Activated CD4-positive, alpha-beta T cell treated with anti-CD3 and anti-CD28 coated beads, Interleukin-2, amount 50 U/mL, for 48 hours (primary cell): ENCODE data around the gene SCPEP1.
"Not testable (repeated sequence)": the region's sequence is repeated elsewhere in the genome, so short reads cannot be mapped to it uniquely, and the experiment has no call there.

Source experiments
- DNase-seq, 2 experiments: peaks; one replicate each; pipeline ENCODE4 v3.0.0-alpha.2; 2020

The SCPEP1 gene

DNA sequence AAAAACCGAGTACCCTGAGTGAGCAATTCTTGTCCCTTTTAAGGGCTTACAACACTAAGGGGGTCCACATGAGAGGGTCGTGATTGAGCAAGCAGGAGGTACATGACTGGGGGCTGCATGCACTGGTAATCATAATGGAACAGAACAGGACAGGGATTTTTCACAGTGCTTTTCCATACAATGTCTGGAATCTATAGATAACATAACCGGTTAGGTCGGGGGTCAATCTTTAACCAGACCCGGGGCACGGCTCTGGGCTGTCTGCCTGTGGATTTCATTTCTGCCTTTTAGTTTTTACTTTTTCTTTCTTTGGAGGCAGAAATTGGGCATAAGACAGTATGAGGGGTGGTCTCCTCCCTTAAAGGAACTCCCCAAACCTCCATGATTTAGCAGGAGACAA is 12.2 kb upstream of the SCPEP1 start:
- DNase-seq = not testable (repeated sequence)

DNA sequence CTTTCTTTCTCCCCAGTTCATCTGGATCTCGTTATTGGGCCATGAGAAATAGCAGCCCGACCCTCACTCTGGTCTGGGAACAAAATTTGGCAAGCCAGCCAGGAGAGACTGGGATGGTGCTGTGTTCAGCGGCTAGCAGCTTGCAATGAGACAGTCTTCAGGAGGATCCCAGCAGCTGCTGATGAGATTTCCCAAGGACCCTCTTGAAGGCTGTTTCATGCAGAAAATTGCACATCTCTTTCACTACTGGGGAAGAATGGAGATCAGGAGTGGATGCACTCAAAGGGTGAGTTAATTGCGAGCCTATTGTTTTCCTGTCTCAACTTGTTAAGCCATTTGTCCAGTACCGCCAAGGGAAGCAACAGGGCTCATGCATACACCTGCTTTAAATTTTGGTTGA is 11.6 kb upstream of the SCPEP1 start:
- no peak for DNase-seq

DNA sequence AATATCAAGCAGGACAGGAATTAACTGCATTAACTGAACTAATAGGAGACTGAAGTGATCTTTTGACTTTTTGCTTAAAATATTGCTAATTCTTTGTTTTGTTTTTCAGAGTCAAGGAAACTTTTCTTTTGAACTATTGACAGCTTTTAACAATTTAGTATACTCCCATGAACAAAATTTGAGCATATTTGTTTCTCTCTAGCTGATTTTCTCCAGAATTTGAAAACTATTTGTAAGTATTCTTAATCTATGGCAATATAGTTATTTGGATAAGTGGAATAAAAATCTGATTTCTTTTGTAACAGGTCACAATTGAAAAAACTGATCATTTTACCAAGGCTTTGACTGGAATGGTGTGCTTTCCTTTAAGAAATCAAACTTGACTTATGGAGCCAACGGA is 7.0 kb upstream of the SCPEP1 start:
- no peak for DNase-seq

DNA sequence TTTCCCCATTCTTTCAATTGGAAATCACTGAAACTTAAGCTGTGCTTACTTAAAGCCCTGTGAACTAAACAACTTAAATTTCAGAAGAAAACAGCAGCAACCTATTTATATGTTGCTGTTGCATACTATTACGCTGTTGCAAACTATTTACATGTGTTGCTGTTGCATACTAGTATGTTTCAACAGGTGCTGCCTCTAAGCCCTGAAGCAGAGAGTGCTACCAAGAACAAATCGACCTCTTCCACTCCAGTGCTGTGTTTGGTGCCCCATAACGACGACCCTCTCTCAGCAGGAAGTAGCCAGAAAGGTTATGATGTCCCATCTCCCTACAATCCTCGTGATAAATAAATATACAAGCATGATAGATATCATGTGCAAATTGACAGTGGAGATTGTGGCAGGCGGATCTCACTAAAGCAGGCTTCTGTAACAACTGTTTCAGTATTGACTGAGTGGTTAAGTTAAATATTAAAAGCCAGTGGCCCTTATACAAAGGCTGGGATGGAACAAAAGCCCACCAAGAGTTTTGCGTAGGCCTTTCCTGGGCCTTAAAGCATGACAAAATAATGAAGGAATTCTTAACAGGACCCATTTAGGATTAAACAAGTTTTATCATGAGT is 5.7 kb upstream of the SCPEP1 start:
- no peak for DNase-seq

DNA sequence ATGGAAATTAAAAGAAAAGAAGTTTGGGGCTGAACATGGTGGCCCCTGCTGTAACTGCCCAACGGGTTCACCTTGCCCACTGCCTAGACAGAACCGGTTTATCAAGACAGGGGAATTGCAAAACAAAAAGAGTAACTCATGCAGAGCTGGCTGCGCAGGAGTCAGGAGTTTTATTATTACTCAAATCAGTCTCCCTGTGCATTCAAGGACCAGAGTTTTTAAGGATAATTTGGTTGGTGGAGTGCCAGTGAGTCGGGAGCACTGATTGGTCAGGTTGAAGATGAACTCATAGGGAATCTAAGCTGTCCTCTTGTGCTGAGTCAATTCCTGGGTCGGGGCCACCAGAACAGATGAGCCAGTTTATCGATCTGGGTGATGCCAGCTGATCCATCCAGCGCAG is 4.4 kb upstream of the SCPEP1 start:
- no peak for DNase-seq

DNA sequence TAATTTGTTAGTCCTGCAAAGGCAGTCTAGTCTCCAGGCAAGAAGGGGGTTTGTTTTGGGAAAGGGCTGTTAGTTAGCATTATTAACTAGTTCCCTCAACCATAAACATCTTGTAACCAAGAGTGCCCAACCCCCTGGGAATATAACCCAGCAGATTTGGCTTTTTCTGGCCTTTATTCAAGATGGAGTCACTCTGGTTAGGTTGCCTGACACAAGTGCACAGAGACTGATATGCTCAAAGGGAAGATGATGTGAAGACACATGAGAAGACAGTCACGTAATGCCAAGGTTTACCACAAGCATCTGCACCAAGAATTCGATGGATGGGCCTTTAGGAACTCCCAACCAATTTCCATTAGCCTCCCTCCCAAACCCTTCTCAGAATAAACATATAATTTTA is 3.9 kb upstream of the SCPEP1 start:
- DNase-seq = no peak

DNA sequence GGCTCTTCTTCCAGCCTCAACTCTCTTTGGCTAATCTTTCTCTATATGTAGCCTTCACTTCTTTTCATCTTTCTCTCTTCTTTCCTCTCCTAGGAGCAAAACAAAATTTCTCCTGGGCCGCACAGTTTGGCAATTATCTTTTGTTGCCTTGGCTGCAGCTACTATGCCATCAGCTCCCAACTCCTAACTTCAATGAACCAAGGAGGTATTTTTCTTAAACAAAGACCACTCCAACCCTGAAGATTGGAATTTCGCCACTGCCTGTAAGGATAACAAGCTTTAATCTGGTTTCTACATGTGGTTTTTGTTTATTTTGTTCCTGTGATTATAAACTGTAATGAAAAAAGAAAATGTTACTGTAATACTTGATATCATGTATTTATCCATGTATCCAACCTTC is 2.3 kb upstream of the SCPEP1 start:
- no peak for DNase-seq

DNA sequence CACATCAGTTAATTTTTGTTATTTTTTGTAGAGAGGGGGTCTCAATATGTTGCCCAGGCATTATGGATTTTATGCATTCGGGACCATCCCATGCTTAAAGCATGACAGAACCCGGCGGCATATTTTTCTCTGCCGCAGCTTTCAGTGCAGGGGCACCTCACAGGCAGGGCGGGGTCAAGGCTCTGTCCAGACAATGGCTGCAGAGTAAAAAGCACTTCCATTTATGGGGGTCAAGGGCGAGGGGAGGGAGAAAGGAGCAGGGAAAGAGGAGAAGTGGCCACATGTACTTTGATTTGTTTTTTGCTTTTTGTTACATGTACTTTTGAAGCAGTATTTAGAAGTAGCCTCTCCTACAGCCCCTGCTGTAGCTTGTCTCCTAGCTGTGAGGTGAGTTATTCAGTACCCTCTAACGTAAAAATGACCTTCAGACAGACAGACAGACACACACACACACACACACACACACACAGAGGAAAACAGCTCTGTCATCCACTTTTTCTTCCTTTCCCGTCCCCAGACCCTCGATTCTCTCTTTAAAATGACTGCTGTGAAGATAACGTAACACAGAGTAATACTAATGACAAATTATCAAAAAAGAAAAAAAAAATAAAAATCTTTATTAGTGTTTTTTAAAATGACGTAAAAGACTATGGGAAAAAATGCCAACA is 856 bp upstream of the SCPEP1 start:
- no peak for DNase-seq

DNA sequence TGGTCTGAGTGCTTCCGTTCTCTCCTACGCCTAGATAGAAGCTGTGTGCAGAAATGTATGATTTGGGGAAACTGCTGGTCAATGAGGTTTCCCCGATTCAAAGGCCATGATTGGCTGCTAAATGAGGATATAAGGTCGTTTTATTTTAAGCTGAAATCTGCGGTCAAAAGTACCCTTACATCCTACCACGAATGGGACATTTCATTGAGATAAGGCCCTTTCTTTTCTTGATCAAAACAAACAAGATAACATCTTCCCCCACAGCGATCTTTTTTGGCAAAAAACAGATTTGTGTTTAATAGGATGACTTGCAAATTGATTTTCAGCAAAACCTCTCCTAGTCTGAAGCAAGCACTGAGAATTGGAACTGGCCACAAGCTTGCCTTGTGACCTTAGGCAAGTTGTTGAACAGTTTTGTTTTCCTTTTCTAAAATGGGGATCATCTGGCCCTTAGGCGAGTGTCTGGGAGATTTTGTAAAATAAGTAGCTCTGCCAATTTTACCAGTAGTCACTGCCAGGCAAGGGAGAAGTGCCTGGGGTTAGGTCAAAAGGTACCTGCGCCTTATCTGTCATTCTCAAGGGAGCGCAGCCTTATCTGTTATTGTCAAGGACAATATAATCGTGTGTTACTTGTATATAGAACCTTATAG is 635 bp downstream of the SCPEP1 start:
- DNase-seq = no peak

DNA sequence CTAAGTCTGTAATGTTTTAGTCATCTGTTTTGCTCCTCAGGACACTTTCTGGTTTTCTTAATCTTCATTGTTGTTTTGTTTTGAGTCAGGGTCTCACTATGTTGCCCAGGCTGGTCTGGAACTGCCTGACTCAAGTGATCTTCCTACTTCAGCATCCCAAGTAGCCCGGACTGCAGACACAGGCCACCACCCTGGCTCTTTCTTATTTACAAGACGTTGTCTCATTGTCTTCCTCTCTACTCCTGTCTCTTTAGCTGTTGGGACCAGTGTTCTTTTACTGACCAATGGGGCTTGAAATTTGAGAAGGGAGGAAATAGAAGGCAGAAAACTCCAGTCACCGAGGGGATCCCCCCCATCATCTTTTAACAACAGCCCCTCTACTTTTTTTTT is 1.2 kb downstream of the SCPEP1 start:
- DNase-seq = no peak

DNA sequence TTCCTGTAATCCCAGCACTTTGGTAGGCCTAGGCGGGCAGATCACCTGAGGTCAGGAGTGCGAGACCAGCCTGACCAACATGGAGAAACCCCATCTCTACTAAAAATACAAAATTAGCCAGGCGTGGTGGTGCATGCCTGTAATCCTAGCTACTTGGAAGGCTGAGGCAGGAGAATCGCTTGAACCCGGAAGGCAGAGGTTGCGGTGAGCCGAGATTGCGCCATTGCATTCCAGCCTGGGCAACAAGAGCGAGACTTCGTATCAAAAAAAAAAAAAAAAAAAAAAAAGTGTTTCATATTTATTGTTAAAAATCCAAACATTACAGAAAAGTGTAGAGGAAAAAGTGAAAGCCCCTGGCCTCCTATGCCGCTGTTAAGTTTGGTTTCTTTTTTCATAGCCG is 2.6 kb downstream of the SCPEP1 start:
- not testable (repeated sequence) for DNase-seq

DNA sequence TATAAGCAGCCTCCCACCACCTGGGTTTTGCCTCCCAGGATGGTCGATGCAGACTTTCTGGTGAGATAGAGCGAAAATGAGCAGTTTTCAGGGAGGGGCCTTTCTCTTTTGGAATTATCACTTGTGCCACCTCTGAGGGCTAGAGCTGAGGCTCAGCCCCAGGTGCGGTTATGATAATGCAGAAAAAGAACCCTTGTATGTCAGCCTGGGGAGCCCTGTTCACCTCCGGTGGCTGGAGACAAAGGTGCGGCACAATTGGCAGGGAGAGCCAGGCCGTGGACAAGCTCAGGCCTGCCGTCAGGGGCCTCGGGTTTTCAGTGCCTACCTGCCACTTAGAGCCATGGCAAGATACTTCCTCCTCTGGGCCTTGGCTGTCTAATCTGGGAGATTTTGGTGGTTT is 4.4 kb downstream of the SCPEP1 start:
- DNase-seq = no peak

DNA sequence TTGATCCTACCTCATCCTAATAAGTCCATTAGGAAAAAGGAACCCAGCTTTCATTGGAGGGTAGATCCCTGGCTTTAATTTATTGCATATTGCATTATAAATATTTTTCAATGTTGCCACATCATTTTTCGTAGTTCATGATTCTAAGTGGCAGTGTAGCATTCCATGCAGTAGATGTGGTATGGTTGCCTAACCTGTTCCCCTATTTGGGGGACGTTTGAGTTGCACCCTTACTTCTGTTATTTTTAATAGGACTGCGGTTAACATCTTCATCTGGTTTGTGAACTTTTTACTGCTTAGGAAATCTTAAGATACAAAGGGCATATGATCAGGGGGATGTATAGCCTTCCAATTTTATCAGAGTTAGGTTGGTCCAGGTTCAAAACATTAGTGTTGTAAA is 5.4 kb downstream of the SCPEP1 start:
- no peak for DNase-seq

DNA sequence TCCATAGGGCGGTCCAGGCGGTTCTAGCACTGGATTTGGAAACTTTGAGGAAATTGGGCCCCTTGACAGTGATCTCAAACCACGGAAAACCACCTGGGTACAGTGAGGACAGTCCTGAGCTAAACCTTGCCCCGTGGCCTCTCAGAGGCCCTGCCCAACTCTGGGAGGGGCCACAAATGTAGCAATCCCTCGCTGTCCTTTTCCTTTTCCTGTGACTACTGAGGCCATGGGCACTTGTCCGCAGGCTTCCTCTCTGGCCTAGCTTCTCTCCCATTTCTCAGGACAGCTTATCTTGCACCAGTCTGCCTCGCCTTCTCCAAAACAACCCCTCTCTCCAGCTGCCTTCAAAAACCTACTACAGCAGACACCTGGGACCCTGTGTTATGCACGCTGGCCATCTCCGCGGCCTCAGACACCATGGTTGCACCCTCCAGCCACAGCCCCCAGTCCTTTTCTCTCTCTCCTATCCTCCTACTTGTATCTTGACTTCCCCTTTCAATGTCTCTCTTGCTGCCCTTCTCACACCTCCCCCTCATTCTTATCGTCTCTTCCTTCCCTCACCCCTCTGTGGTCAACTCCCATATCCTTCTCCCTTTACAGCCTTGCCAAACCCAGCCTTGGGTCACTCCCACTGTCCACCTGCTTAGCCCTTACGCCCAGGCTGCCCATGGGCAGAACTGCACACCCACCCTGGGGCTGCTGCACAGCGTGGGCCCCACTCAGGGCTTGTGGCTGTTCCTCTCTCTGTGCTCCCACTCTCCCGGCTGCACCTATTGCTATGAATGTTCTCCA is 7.6 kb downstream of the SCPEP1 start:
- no peak for DNase-seq

DNA sequence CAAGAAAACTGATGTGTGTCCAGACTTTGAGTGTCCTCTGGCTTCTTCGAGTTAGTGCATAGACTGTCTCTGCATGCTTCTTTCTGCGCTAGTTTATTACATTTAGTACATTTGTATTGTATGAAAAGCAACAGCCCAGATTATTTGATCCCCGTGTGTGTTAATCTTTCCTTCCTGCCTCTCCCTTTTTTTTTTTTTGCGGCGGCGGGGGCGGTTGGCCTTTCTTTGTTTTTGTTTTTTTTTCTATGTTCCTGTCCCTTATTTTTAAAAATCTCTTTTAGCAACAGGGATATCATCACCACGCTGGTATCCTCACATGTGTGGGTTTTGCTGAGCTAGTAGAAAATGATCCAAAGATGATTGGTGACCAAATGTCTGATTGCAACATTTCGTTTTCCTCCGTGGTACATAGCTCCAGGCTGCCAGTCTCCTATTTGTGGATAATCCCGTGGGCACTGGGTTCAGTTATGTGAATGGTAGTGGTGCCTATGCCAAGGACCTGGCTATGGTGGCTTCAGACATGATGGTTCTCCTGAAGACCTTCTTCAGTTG is 9.4 kb downstream of the SCPEP1 start:
- no peak for DNase-seq

DNA sequence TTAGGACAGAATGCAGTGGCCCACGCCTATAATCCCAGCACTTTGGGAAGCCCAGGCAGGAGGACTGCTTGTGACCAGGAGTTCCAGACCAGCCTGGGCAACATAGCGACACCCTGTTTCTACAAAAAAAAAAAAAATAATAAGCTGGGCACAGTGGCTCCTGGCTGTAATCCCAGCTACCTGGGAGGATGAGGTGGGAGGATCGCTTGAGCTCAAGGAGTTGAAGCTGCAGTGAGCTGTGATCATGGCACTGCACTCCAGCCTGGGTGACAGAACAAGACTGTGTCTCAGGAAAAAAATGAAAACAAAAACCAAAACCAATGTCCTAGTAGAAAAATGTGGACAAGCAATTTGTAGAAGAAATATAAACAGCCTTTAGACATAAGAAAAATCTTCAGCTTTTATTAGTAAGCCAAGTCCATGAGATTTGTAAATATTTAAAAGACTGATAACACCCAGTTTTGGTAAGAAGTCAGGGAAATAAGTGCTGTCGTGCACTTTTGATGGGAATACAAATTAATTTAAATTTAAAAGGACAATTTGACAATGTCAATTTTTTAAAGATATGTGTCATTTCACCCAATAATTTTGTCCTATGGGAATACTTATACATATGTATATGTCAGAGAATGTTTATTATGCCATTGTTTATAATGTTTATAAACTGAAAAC is 11.1 kb downstream of the SCPEP1 start:
- no peak for DNase-seq

DNA sequence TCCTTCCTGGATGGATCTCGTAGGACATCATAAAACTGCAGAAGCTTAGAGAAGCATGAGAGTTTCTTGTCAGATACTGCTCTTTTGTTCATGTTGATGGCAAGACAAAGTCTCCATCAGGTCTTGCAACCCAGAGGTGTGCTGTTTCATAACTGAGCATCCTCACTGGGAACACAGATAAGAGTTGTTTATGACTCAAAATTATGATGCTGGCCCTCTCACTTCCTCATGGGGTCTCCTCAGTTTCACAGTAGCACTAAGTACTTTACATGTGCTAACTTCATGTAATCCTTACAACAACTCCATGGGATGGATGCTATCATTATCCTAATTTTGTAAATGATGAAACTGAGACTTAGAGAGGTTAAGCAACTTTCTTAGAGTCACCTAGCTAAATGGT is 14.4 kb downstream of the SCPEP1 start:
- no peak for DNase-seq

DNA sequence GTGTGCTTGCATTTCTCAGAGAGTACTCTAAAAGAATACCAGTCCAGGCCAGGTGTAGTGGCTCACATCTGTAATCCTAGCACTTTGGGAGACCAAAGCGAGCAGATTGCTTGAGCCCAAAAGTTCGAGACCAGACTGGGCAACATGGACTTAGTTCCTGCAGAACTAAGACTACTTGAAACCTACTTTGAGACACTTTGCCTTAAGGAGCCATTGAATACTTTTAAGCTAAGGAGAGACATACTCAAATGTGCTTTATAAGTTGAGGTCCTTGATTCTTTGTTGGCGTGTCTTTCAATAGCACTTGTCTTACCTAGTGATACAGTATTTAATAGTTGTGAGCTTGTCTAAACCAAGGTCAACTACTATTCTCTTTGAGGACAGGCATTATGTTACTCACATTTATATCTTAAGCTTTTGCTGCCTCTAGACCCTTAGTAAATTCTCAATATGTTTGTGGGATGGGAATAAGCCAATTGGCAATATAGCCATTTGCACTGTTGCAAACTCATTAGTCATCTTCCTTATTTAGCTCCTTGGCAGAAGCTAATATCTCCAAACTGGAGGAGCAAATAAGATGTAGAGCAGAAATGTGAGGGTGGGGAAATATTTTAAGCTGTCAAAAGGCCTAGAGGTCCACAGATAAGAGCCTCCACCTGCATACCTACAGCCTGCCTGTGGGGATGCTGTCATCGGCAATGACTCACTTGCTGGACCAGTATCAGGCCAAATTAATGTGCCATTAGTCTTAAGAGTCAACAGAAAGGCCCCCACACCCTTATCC is 16.3 kb downstream of the SCPEP1 start:
- no peak for DNase-seq

DNA sequence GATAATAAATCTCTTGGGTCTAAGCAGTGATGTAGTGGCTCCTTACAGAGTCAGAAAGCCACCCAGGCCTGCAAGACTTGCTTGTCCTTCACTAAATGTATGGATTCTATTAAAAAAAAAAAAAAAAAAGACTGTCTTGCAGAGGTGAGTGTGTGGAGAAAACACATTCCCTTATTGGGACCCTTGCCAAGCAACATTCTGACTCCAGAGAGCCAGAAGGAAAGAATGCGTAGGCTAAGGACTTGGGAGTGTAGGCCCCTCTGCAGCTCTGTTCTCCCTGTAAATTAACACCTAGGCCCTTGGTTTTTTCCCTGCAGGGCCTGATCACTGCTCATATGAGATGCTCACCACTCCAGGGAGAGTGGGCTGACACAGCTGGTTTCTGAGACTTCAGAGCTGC is 17.8 kb downstream of the SCPEP1 start:
- DNase-seq = no peak

DNA sequence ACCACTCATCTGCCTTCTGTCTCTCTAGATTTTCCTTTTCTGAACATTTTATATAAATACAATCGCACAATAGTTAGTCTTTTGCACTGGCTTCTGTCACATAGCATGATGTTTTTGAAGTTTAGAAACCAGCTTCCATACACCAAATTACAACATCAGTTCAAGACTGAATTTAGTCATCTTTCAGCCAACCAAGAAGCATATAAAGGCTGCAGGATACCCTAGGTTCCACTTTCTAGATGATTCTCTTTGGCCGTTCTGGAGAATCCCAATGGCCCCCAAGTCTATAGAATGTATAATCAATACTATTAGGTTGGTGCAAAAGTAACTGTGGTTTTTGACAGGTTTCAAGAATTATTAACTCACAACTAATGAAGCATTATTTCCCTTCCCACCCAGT is 19.4 kb downstream of the SCPEP1 start:
- DNase-seq = no peak

DNA sequence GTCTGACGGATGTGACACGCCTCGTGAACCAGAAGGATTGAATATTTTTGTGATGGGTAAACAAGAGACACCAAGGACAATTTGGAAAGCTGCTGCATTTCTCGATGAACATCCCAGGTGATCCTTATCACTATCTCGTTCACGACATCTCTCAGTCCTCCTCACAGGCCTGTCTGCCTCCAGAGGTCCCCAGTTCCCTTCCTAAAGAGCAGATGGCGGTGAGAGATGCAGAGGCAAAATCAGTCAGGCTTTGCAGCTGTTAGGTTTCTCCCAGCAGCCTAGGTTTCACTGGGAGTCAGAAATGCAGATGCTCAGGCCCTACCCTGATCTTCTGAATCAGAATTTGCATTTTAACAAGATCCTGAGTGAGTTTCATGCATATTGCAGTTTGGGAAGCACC is 23.6 kb downstream of the SCPEP1 start:
- no peak for DNase-seq

DNA sequence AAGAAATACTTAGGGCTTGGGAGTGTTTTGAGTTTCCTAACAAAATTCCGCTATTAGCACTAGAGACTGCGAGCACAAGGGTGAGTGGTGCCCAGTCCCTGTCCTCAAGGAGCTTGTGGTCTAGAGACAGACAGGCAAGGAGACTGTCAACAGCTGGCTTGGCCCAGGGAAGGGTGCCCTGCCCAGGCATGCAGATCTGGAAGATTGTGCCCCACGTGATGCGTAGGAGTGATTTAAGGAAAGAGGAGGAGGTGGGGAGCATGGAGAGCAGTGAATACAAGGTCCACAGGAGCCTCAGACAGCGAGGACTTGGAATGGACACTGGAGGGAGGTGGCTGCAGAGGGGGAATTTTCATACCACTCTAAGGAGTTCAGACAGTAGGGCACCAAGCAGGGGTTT is 25.0 kb downstream of the SCPEP1 start:
- DNase-seq = no peak
